K562 (cell line): ENCODE measurements around the gene PRPSAP1. TPM values are rescaled to one million over a fixed set of nuclear protein-coding genes. Genes with fewer than 3 reads are reported as not detected.

Experiments
- ARID1B ChIP-seq: fragments of 450-650 bp; IDR thresholded peaks from 2 replicates; pipeline ENCODE4 v1.6.1; 2016; ENCODE audit warnings: antibody characterized with exemption, mild to moderate bottlenecking, inconsistent platforms
- ESRRB ChIP-seq: fragments of 250-450 bp; sonication (Bioruptor Pico); IDR thresholded peaks from 2 replicates; pipeline ENCODE4 v1.5.0; 2020; ENCODE audit warnings: mild to moderate bottlenecking, moderate library complexity, borderline replicate concordance
- ETV6 ChIP-seq, 3 experiments: fragments of 150-350 bp in 1 of 3; sonication (generic) in 1 of 3; formaldehyde crosslinking in 1 of 3; IDR thresholded peaks; 2 replicates each; pipeline versions ENCODE4 v1.6.1 to v1.8.0; 2014 to 2022; ENCODE audit warnings: borderline replicate concordance in 2 of 3, low read depth in 2 of 3, antibody characterized with exemption in 1 of 3, low read length in 1 of 3, mild to moderate bottlenecking in 1 of 3, missing genetic modification reagents in 1 of 3
- HMG20B ChIP-seq: fragments of 250-450 bp; sonication (Bioruptor Pico); IDR thresholded peaks from 2 replicates; pipeline ENCODE4 v1.5.0; 2021; ENCODE audit warnings: mild to moderate bottlenecking
- MBD2 ChIP-seq: sonication (generic); IDR thresholded peaks from 2 replicates; pipeline ENCODE4 v1.6.1; 2016; ENCODE audit warnings: low read depth, borderline replicate concordance
- MEIS2 ChIP-seq: fragments of 450-650 bp; IDR thresholded peaks from 2 replicates; pipeline ENCODE4 v1.6.1; 2014; ENCODE audit warnings: mild to moderate bottlenecking; ENCODE audit not compliant: partially characterized antibody
- MTF1 ChIP-seq: fragments of 250-450 bp; sonication (Bioruptor Pico); IDR thresholded peaks from 2 replicates; pipeline ENCODE4 v1.9.0; 2021; ENCODE audit warnings: moderate library complexity, mild to moderate bottlenecking, inconsistent platforms, borderline replicate concordance
- NR2C2 ChIP-seq, 2 experiments: fragments of 200-800 bp in 1 of 2; sonication (Bioruptor generic) in 1 of 2; sonication (generic) in 1 of 2; formaldehyde crosslinking in 1 of 2; IDR thresholded peaks; 2 replicates each; pipeline versions ENCODE4 v1.6.1 to v1.8.0; 2016 to 2022; ENCODE audit warnings: mild to moderate bottlenecking in 1 of 2, missing compliant biosample characterization in 1 of 2, missing genetic modification characterization in 1 of 2, missing genetic modification reagents in 1 of 2
- POLR2B ChIP-seq: fragments of 450-650 bp; IDR thresholded peaks from 2 replicates; pipeline ENCODE4 v1.6.1; 2018; ENCODE audit warnings: low read depth; ENCODE audit not compliant: partially characterized antibody
- PTTG1 ChIP-seq: fragments of 450-650 bp; IDR thresholded peaks from 2 replicates; pipeline ENCODE4 v1.6.1; 2016; ENCODE audit warnings: low read depth, mild to moderate bottlenecking, missing genetic modification characterization, missing compliant biosample characterization
- SNRNP70 ChIP-seq: fragments of 200-400 bp; formaldehyde crosslinking; optimal IDR thresholded peaks from 2 replicates; pipeline ENCODE3; 2017; ENCODE audit warnings: low read depth, low read length
- SRSF9 ChIP-seq: fragments of 200-400 bp; formaldehyde crosslinking; IDR thresholded peaks from 2 replicates; pipeline ENCODE4 v1.6.1; 2017; ENCODE audit warnings: low read depth, low read length, borderline replicate concordance
- TGIF2 ChIP-seq: sonication (generic); formaldehyde crosslinking; IDR thresholded peaks from 2 replicates; pipeline ENCODE4 v1.8.1; 2022; ENCODE audit warnings: mild to moderate bottlenecking, missing genetic modification reagents, moderate library complexity
- ZEB2 ChIP-seq: fragments of 450-650 bp; IDR thresholded peaks from 2 replicates; pipeline ENCODE4 v1.6.1; 2016
- ZNF41 ChIP-seq: fragments of 250-450 bp; sonication (Bioruptor Pico); conservative IDR thresholded peaks from 2 replicates; pipeline ENCODE4 v1.4.0; 2020; ENCODE audit warnings: mild to moderate bottlenecking
- polyA plus RNA-seq, 8 experiments: library from polyadenylated mRNA; depleted of rRNA in 4 of 8; stranded (reverse) in 5 of 8; unstranded in 3 of 8; fragments of >200 nt; fragmentation: Nextera tagmentation in 2 of 8; fragmentation: Illumina TruSeq in 1 of 8; extraction: Ambion mirVana in 2 of 8; extraction: Trizol in 1 of 8; gene quantifications; 2 replicates each; pipeline versions ENCODE4 v1.2.1 to v1.2.3, GENCODE V29; 2011 to 2014; ENCODE audit warnings: inconsistent platforms in 1 of 8, missing spikeins in 1 of 8
- total RNA-seq, 7 experiments: library from RNA; depleted of rRNA in 6 of 7; stranded (reverse); fragments of >200 nt in 6 of 7; fragmentation: Illumina TruSeq in 2 of 7; extraction: Trizol in 2 of 7; gene quantifications; 2 replicates each; pipeline versions ENCODE4 v1.2.1 to v1.2.3, GENCODE V29; 2011 to 2021; ENCODE audit warnings: low replicate concordance in 1 of 7
- TF ChIP-seq, protein P1 (sequence below): fragments of 450-650 bp; IDR thresholded peaks from 2 replicates; pipeline ENCODE4 v1.7.0; 2016; ENCODE audit warnings: borderline replicate concordance
- TF ChIP-seq, protein P2 (sequence below), 2 experiments: IDR thresholded peaks; 2 replicates each; pipeline ENCODE4 v1.6.1; 2012; ENCODE audit warnings: improper control_type of control experiment in 2 of 2, low read depth in 2 of 2, low read length in 2 of 2, borderline replicate concordance in 1 of 2
- TF ChIP-seq, protein P3 (sequence below), 2 experiments: IDR thresholded peaks; 2 replicates each; pipeline ENCODE4 v1.6.1; 2011; ENCODE audit warnings: borderline replicate concordance in 1 of 2, control low read depth in 1 of 2, low read depth in 1 of 2, low read length in 1 of 2, mild to moderate bottlenecking in 1 of 2, mixed read lengths in 1 of 2, moderate library complexity in 1 of 2; ENCODE audit not compliant: insufficient read depth in 1 of 2, insufficient read length in 1 of 2, poor library complexity in 1 of 2, severe bottlenecking in 1 of 2; ENCODE audit errors: extremely low read depth in 1 of 2

The PRPSAP1 gene
- total and polyA plus RNA-seq, 9 of the 15 experiments (the other 6 are each of a cell fraction or from before 2014, with no cell fraction given), result 21.9 to 77.1 (median 40.8) TPM

GRCh38 chr17:76384987-76385891 lies 31.5 kb upstream of the PRPSAP1 start (continued):
- TF ChIP-seq MBD2, result no peak; the same call in 1 of the 2 replicates
- no peak for TF ChIP-seq ZEB2
- TF ChIP-seq, protein P1, sequence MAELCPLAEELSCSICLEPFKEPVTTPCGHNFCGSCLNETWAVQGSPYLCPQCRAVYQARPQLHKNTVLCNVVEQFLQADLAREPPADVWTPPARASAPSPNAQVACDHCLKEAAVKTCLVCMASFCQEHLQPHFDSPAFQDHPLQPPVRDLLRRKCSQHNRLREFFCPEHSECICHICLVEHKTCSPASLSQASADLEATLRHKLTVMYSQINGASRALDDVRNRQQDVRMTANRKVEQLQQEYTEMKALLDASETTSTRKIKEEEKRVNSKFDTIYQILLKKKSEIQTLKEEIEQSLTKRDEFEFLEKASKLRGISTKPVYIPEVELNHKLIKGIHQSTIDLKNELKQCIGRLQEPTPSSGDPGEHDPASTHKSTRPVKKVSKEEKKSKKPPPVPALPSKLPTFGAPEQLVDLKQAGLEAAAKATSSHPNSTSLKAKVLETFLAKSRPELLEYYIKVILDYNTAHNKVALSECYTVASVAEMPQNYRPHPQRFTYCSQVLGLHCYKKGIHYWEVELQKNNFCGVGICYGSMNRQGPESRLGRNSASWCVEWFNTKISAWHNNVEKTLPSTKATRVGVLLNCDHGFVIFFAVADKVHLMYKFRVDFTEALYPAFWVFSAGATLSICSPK, result no peak
- no peak for TF ChIP-seq SRSF9
- TF ChIP-seq, protein P2, sequence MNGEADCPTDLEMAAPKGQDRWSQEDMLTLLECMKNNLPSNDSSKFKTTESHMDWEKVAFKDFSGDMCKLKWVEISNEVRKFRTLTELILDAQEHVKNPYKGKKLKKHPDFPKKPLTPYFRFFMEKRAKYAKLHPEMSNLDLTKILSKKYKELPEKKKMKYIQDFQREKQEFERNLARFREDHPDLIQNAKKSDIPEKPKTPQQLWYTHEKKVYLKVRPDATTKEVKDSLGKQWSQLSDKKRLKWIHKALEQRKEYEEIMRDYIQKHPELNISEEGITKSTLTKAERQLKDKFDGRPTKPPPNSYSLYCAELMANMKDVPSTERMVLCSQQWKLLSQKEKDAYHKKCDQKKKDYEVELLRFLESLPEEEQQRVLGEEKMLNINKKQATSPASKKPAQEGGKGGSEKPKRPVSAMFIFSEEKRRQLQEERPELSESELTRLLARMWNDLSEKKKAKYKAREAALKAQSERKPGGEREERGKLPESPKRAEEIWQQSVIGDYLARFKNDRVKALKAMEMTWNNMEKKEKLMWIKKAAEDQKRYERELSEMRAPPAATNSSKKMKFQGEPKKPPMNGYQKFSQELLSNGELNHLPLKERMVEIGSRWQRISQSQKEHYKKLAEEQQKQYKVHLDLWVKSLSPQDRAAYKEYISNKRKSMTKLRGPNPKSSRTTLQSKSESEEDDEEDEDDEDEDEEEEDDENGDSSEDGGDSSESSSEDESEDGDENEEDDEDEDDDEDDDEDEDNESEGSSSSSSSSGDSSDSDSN (IDR thresholded peaks at IDR 0.05; ENCODE audit: borderline replicate concordance in 1 of 2, low read depth in 2 of 2, low read length in 2 of 2), result peak; percentile 84 to 91; a peak in 3 of 4 replicates
- TF ChIP-seq ESRRB (CRISPR knock-in tag), result no peak
- TF ChIP-seq HMG20B, result no peak
- no peak for TF ChIP-seq TGIF2 (CRISPR knock-in tag)
- TF ChIP-seq ETV6 (IDR thresholded peaks at IDR 0.05; ENCODE audit: borderline replicate concordance in 1 of 2, low read depth in 2 of 2, low read length in 1 of 2), result no peak
- no peak for TF ChIP-seq ETV6 (CRISPR knock-in tag; IDR thresholded peaks at IDR 0.05; ENCODE audit: borderline replicate concordance)
- no peak for TF ChIP-seq MEIS2
- TF ChIP-seq PTTG1 (tag), result no peak
- TF ChIP-seq POLR2B, result no peak
- TF ChIP-seq NR2C2 (CRISPR knock-in tag; IDR thresholded peaks at IDR 0.05), result no peak; the same call in 1 of the 2 replicates
- TF ChIP-seq NR2C2 (tag; IDR thresholded peaks at IDR 0.05), result no peak
- TF ChIP-seq, protein P3, sequence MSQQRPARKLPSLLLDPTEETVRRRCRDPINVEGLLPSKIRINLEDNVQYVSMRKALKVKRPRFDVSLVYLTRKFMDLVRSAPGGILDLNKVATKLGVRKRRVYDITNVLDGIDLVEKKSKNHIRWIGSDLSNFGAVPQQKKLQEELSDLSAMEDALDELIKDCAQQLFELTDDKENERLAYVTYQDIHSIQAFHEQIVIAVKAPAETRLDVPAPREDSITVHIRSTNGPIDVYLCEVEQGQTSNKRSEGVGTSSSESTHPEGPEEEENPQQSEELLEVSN (IDR thresholded peaks at IDR 0.05; ENCODE audit: borderline replicate concordance in 1 of 2, extremely low read depth in 1 of 2, insufficient read depth in 1 of 2, insufficient read length in 1 of 2, low read depth in 1 of 2, low read length in 1 of 2, poor library complexity in 1 of 2, severe bottlenecking in 1 of 2), result peak in 1 of 2 experiments; percentile 66
- no peak for TF ChIP-seq SNRNP70
- peak; percentile 82 for TF ChIP-seq ARID1B
- TF ChIP-seq ZNF41 (CRISPR knock-in tag), result no peak
- TF ChIP-seq MTF1, result no peak
